IPS-20b (cell line): Measurements from ENCODE around the gene AQP3.
"Not testable (repeated sequence)": the region's sequence is repeated elsewhere in the genome, so short reads cannot be mapped to it uniquely, and the experiment has no call there.

Experiments used
- H3K27ac ChIP-seq: one replicate; pipeline ENCODE4 v1.5.1; 2013; ENCODE audit warnings: low read length
- H3K27me3 ChIP-seq: 2 replicates; pipeline ENCODE4 v1.6.1; 2013; ENCODE audit warnings: mild to moderate bottlenecking, low read length, inconsistent platforms; ENCODE audit not compliant: insufficient read depth
- H3K36me3 ChIP-seq: 2 replicates; pipeline ENCODE4 v1.6.1; 2013; ENCODE audit warnings: low read depth, mild to moderate bottlenecking, inconsistent platforms, low read length, moderate library complexity; ENCODE audit not compliant: insufficient read depth
- H3K4me1 ChIP-seq: 2 replicates; pipeline ENCODE4 v1.6.1; 2013; ENCODE audit warnings: mild to moderate bottlenecking, control low read depth, inconsistent platforms, low read length, moderate library complexity; ENCODE audit not compliant: insufficient read depth
- H3K4me3 ChIP-seq: 2 replicates; pipeline ENCODE4 v1.5.1; 2013; ENCODE audit warnings: mild to moderate bottlenecking, low read length, inconsistent platforms
- H3K9ac ChIP-seq: 2 replicates; pipeline ENCODE4 v1.6.1; 2013; ENCODE audit warnings: low read depth, mild to moderate bottlenecking, inconsistent platforms, low read length, moderate library complexity
- H3K9me3 ChIP-seq: 2 replicates; pipeline ENCODE4 v1.6.1; 2013; ENCODE audit warnings: mild to moderate bottlenecking, low read depth, low read length, inconsistent platforms; ENCODE audit not compliant: insufficient read depth

The AQP3 gene

DNA sequence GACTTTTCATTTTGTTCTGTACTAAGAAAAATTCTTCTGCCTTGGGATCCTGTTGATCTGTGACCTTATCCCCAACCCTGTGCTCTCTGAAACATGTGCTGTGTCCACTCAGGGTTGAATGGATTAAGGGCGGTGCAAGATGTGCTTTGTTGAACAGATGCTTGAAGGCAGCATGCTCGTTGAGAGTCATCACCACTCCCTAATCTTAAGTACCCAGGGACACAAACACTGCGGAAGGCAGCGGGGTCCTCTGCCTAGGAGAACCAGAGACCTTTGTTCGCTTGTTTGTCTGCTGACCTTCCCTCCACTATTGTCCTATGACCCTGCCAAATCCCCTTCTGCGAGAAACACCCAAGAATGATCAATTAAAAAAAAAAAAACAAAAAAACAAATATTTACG lies 23.4 kb downstream of the AQP3 start:
- not testable (repeated sequence) for H3K36me3 ChIP-seq, H3K27ac ChIP-seq, H3K9me3 ChIP-seq

DNA sequence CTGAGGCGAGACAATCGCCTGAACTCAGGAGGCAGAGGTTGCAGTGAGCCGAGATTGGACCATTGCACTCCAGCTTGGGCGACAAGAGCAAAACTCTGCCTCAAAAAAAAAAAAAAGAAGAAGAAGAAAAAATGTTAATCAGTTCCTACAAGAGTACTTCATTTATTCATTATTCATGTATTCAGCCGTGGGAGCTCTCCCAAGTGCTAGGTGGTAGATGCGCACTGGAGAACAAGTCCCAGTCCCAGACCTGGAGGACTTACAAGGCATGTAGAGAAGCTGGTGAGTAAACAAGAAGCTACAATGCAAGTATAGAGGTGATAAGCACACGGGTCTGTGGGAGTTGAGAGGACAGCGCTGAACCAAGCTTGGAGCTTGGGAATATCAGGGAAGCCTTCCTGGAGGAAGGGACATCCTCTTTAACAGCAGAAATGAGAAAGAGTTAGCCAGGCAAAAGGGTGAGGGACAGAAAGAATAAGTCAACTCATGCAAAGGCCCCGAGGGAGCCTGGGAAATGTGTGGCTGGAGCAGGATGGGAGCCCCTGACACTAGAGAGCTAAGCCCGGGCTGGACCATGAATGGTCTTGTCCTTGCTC lies 27.6 kb downstream of the AQP3 start:
- no peak overlapping the region for H3K4me3 ChIP-seq
- H3K27ac ChIP-seq, result no peak overlapping the region
- no peaks in the 10 kb centered on the region for H3K36me3 ChIP-seq

More for the DNA sequence above, 23.4 kb downstream of the AQP3 start:
- not testable (repeated sequence) for H3K4me1 ChIP-seq, H3K27me3 ChIP-seq, H3K9ac ChIP-seq, H3K4me3 ChIP-seq

DNA sequence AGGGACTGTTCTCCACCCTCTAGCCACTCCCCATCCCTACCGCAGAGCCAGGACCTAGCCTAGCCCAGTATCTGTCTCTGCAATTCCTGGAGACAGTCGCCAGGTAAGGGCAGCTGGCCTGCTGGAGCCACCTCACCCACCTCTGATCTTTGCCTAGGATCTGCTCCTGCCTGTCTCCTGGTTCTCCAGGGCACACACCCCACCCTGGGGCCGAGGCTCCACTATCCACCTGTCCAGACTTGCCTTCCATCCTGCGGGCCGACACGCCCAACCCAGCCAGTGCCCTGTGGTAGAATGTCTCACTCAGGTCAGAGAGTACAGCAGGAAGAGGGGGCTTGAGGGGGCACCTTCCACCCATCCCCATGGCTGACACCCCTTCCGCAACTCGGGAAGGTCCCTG lies 29.3 kb downstream of the AQP3 start:
- no peaks in the 10 kb centered on the region for H3K27me3 ChIP-seq
- no peaks in the 10 kb centered on the region for H3K9me3 ChIP-seq
- H3K4me3 ChIP-seq, result no peak overlapping the region
- no peaks in the 10 kb centered on the region for H3K36me3 ChIP-seq
- H3K27ac ChIP-seq, result no peak overlapping the region
- H3K4me1 ChIP-seq, result no peaks in the 10 kb centered on the region; the same call in 1 of the 2 replicates
- H3K9ac ChIP-seq, result no peak overlapping the region

More for the DNA sequence above, 27.6 kb downstream of the AQP3 start:
- H3K27me3 ChIP-seq, result no peaks in the 10 kb centered on the region
- H3K9me3 ChIP-seq, result no peaks in the 10 kb centered on the region
- no peak overlapping the region for H3K9ac ChIP-seq
- no peaks in the 10 kb centered on the region; the same call in 1 of the 2 replicates for H3K4me1 ChIP-seq

DNA sequence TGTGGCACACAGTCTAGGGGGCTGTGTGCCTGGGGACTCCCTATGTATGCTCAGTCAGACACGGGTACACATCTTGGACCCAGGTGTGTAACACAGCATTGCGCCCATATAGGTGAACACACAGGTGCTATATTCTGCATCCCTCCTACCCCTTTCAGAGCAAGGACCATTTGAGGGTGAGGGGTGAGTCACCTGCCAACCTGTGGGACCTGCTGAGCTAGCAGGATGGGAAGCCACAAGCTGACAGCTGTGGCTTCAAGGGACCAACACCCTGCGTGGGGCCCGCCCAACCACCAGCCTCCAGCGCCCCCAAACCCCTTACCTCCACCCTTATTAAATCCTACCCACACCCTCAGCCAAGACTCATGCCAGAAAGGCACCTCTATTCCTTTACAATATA lies 30.4 kb downstream of the AQP3 start:
- H3K27me3 ChIP-seq, result no peaks in the 10 kb centered on the region
- H3K9me3 ChIP-seq, result no peaks in the 10 kb centered on the region
- no peaks in the 10 kb centered on the region for H3K36me3 ChIP-seq
- no peak overlapping the region for H3K27ac ChIP-seq
- no peak overlapping the region for H3K4me3 ChIP-seq
- no peaks in the 10 kb centered on the region; the same call in 1 of the 2 replicates for H3K4me1 ChIP-seq
- H3K9ac ChIP-seq, result no peak overlapping the region

- no peak overlapping the region for H3K4me3 ChIP-seq
- no peaks in the 10 kb centered on the region for H3K36me3 ChIP-seq
- H3K9me3 ChIP-seq, result no peaks in the 10 kb centered on the region
- H3K9ac ChIP-seq, result no peak overlapping the region
- no peaks in the 10 kb centered on the region; the same call in 1 of the 2 replicates for H3K4me1 ChIP-seq
- no peaks in the 10 kb centered on the region for H3K27me3 ChIP-seq
- no peak overlapping the region for H3K27ac ChIP-seq
These were observed 31.8 kb downstream of the AQP3 start for GRCh38 chr9:33415501-33416038.

DNA sequence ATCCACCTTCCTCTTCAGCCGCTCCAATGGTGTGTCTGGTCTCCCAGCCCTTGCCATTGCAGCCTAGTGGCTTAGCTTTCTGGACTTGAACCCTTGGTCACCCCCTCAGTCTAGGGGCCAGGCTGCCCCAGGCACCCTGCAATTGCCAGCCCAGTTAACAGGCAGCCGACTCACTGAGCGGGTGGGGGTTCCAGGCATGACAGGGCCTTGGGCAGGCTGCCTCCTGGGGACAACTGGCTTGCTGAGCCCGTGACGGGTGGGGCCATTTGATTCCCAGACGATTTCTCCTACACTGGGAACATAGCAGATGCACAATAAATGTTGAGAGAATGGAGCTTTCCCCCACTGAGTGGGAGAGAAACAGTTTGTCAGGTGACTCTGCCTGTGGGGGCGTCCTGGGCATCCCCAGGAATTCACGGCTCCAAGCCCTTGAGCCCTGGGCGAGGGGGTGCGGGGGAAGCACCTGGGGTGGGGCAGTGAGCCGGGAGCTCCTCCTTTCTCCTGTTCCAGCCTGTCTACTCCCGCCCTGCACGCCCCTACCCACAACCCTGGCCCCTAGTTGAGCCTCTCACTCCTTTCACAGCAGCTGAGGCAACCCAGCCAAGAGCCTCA lies 32.4 kb downstream of the AQP3 start:
- Histone ChIP-seq H3K27ac (no peak overlapping the region), H3K9ac (no peak overlapping the region), H3K4me1 (no peaks in the 10 kb centered on the region; the same call in 1 of the 2 replicates), H3K36me3 (no peaks in the 10 kb centered on the region), H3K9me3 (no peaks in the 10 kb centered on the region), H3K27me3 (no peaks in the 10 kb centered on the region), H3K4me3 (no peak overlapping the region)

DNA sequence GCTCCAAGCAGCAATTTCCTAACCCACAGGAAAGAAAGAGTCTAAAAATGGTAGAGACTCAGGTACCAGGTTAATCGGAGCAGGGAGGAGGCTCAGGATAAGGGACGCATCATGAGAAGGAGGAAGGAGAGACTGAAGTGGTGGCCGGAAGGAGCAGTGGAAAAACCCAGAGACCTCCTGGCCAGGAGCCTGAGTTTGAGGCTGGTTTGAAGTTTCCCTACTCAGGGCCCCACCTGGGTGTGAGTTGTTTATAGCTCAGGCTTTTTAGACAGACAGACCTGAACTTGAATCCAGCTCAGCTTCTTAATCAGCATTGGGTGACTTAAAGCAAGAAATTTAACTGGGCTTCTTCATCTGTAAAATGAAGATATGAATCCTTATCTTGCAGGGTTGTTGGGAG lies 33.1 kb downstream of the AQP3 start:
- Histone ChIP-seq H3K9me3 (no peaks in the 10 kb centered on the region), H3K27ac (no peak overlapping the region), H3K36me3 (no peaks in the 10 kb centered on the region), H3K4me1 (no peaks in the 10 kb centered on the region; the same call in 1 of the 2 replicates), H3K27me3 (no peaks in the 10 kb centered on the region), H3K4me3 (no peak overlapping the region), H3K9ac (no peak overlapping the region)

GRCh38 chr9:33408087-33408486 lies 39.3 kb downstream of the AQP3 start:
- no peaks in the 10 kb centered on the region for H3K9me3 ChIP-seq
- H3K36me3 ChIP-seq, result no peaks in the 10 kb centered on the region
- H3K4me1 ChIP-seq, result no peaks in the 10 kb centered on the region
- no peak overlapping the region for H3K27ac ChIP-seq
- H3K4me3 ChIP-seq, result no peak overlapping the region
- no peak overlapping the region for H3K9ac ChIP-seq
- no peaks in the 10 kb centered on the region for H3K27me3 ChIP-seq

DNA sequence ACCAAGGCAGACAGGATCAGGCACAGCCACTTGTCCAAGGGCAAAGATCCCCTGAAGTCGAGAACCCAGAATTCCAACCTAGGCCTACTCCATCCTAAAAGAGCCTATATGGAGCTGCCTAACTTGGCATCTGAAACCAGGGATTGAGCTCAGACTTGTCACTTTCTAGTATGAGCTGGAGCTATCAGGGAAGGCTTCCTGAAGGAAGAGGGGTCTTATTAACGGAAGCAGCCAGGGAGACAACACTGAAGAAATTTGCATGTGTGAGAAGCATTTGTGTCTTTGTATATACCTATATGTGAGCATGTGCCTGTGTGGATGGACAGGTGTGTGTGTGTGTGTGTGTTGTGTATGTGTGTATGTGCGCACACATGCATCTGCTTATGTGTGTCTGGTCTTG lies 40.3 kb downstream of the AQP3 start:
- no peak overlapping the region for H3K27ac ChIP-seq
- H3K9ac ChIP-seq, result no peak overlapping the region

DNA sequence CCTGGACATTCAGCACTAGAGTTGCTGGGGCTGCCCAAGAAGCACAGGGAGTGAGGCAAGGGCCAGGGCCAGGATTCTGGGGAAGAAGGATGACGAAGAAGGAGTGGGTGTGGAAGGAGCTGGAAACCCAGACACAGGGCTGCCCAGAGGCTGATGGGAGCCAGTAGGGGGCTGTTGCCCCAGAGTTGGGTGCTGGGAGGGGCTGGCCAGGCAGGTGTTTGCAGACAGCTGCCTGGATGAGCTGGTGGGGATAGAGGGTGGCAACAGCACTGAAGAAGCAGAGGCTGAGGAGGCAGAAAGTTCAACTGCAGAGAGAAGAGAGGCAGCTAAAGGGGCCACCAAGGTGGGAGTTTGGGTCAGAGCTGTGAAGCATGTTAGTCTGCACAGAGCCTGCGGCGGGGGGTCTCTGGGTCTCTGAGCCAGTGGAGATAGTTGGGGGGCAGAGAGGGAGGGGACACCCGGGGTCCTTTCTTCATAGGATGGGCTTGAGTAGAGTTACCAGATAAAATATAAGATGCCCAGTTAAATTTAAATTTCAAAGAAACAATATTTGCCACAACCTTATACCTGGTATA lies 42.5 kb downstream of the AQP3 start:
- no peak overlapping the region for H3K9ac ChIP-seq
- no peaks in the 10 kb centered on the region for H3K4me1 ChIP-seq
- no peaks in the 10 kb centered on the region for H3K9me3 ChIP-seq
- H3K27me3 ChIP-seq, result no peaks in the 10 kb centered on the region
- no peak overlapping the region for H3K27ac ChIP-seq
- H3K4me3 ChIP-seq, result no peak overlapping the region
- H3K36me3 ChIP-seq, result no peaks in the 10 kb centered on the region

More for the DNA sequence above, 40.3 kb downstream of the AQP3 start:
- Histone ChIP-seq H3K9me3 (no peaks in the 10 kb centered on the region), H3K4me1 (no peaks in the 10 kb centered on the region), H3K27me3 (no peaks in the 10 kb centered on the region), H3K36me3 (no peaks in the 10 kb centered on the region), H3K4me3 (no peak overlapping the region)

DNA sequence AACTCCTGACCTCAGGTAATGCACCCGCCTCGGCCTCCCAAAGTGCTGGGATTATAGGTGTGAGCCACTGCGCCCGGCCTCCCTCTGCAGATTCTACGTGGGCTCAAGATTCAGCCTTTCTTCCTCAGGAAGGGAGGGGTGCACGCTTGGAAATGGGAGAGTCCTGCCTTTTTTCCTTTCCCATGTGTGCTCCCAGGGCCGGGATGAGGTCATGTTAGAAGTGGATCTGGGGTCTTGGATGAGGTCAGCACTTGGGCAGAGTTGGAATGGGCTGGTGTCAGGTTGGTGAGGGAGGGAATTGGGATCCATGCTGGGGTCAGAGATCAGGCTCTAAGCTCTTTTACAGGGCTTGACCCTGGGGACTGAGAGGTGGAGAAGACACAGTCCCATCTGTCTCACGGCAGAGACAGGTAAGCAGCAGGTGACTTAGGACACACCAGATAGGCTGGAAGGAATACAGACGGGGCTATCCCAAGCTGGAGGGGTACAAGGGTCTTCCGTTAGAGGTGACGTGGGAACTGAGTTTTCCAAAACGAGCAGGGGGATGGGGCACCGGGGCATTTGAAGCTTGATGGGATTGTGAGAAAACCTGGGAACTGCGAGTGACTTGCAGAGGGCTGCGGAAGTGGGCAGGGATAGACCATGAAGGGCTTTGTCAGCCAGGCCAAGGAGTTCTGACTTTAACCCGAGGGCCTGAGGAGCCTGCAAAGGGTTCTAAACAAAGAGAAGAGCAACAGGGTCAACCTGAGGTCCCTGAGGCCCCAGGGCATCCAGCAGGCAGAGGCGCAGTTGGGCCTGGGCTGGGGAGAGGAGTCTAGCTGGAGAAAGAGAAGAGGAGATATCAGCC lies 43.2 kb downstream of the AQP3 start:
- H3K27ac ChIP-seq, result no peak overlapping the region
- H3K4me1 ChIP-seq, result no peaks in the 10 kb centered on the region
- no peaks in the 10 kb centered on the region for H3K9me3 ChIP-seq
- no peaks in the 10 kb centered on the region for H3K36me3 ChIP-seq
- H3K9ac ChIP-seq, result no peak overlapping the region
- no peaks in the 10 kb centered on the region for H3K27me3 ChIP-seq
- H3K4me3 ChIP-seq, result no peak overlapping the region
